Calu3 (cell line): ENCODE data around the gene RNF207. TPM values are rescaled to one million over a fixed set of nuclear protein-coding genes. Genes with fewer than 3 reads are reported as not detected.

Experiments
- BruUV-seq: library from RNA; stranded (reverse); fragments of 400-500 nt; replicated peaks from 2 replicates; lab custom pipeline; 2021; lab: Mats Ljungman, UMichigan
- CTCF ChIA-PET: fragments of 300-600 bp; sonication (Branson Sonifier 250); formaldehyde crosslinking; loops from one replicate; lab custom pipeline; 2022; ENCODE audit warnings: antibody characterized with exemption; lab: Charles Lee
- DNase-seq: peaks from one replicate; pipeline ENCODE4 v3.0.0; 2022
- H3K27ac Mint-ChIP-seq: one replicate; pipeline ENCODE4 v1.8.0; 2022; ENCODE audit warnings: mixed read lengths; ENCODE audit not compliant: unreplicated experiment
- H3K27me3 Mint-ChIP-seq: one replicate; pipeline ENCODE4 v1.8.0; 2022; ENCODE audit warnings: mixed read lengths; ENCODE audit not compliant: unreplicated experiment
- H3K36me3 Mint-ChIP-seq: one replicate; pipeline ENCODE4 v1.8.0; 2022; ENCODE audit warnings: mild to moderate bottlenecking, moderate library complexity, mixed read lengths; ENCODE audit not compliant: insufficient read depth, unreplicated experiment
- H3K4me1 Mint-ChIP-seq: one replicate; pipeline ENCODE4 v1.8.0; 2022; ENCODE audit warnings: mild to moderate bottlenecking, low read depth, mixed read lengths; ENCODE audit not compliant: unreplicated experiment
- H3K4me3 Mint-ChIP-seq: one replicate; pipeline ENCODE4 v1.8.0; 2022; ENCODE audit warnings: mild to moderate bottlenecking, low read depth, moderate library complexity, mixed read lengths; ENCODE audit not compliant: unreplicated experiment
- H3K9me3 Mint-ChIP-seq: one replicate; pipeline ENCODE4 v1.8.0; 2022; ENCODE audit warnings: low read depth, mixed read lengths; ENCODE audit not compliant: unreplicated experiment
- intact Hi-C: fragments of 100-400 bp; cut with micrococcal nuclease; formaldehyde crosslinking; loops from one replicate; pipeline ENCODE4 v1.10.0; 2022; ENCODE audit not compliant: unreplicated experiment
- total RNA-seq: library from RNA; stranded (reverse); gene quantifications from 2 replicates; pipeline ENCODE4 v1.2.3, GENCODE V29; 2022
- TF ChIP-seq, protein P1 (sequence below): fragments of 200-600 bp; IDR thresholded peaks from one replicate; pipeline ENCODE4 v1.8.0; 2022; ENCODE audit warnings: antibody characterized with exemption; ENCODE audit not compliant: unreplicated experiment

RNF207 gene
- total RNA-seq, 1 experiment from 2014 or later, result 160 TPM

DNA sequence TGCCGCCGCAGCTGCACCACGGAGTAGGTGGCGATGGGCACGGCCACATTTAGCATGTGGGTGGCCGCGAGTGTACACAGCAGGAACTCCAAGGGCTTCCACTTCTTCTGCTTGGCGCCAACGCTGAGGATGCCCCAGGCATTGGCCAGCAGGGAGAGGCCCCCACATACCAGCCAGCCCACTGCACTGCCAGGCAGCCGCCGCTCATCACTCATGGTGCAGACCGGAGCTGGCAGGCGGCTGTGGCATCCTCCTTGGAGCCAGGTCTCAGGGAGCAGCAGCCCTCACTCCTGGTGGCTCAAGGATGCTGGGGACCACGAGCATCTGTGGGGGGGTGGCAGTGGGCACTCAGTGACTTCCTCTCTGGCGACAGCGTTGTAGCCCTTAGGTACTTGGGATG lies 48.8 kb downstream of the RNF207 start:
- Mint-ChIP-seq H3K4me1 (no peaks in the 10 kb centered on the region), H3K4me3 (no peak overlapping the region), H3K9me3 (no peaks in the 10 kb centered on the region), H3K27ac (no peak overlapping the region), H3K27me3 (no peaks in the 10 kb centered on the region), H3K36me3 (peaks cover 2% of the 10 kb centered on the region)
- no peak for DNase-seq
- intact Hi-C loops, result no loop called here
- TF ChIP-seq, protein P1, sequence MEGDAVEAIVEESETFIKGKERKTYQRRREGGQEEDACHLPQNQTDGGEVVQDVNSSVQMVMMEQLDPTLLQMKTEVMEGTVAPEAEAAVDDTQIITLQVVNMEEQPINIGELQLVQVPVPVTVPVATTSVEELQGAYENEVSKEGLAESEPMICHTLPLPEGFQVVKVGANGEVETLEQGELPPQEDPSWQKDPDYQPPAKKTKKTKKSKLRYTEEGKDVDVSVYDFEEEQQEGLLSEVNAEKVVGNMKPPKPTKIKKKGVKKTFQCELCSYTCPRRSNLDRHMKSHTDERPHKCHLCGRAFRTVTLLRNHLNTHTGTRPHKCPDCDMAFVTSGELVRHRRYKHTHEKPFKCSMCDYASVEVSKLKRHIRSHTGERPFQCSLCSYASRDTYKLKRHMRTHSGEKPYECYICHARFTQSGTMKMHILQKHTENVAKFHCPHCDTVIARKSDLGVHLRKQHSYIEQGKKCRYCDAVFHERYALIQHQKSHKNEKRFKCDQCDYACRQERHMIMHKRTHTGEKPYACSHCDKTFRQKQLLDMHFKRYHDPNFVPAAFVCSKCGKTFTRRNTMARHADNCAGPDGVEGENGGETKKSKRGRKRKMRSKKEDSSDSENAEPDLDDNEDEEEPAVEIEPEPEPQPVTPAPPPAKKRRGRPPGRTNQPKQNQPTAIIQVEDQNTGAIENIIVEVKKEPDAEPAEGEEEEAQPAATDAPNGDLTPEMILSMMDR, result no peak
- BruUV-seq, result no TSS peak
- CTCF ChIA-PET, result interaction anchor here (0.7 kb wide), 1 partner anchor 226 kb away, joined by 4 read pairs; no protein-coding TSS in a partner anchor

DNA sequence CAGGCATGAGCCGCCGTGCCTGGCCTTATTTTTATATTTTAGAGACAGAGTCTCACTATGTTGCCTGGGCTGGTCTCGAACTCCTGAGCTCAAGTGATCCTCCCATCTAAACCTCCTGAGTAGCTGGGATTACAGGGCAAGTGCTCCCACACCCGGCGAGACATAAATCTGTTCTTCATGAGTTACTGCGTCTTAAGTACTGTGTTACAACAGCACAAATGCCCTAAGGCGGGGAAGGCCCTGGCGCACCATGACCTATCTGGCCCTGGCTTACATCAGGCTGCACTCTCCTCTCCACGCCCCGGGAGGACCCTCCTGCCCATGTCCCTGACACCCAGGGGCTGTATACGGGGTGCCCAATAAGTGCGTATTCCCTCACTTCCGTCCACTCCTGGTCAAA lies 50.7 kb downstream of the RNF207 start:
- H3K4me3 Mint-ChIP-seq, result no peak overlapping the region
- CTCF ChIA-PET, result no interaction called here
- H3K27ac Mint-ChIP-seq, result no peak overlapping the region
- no peaks in the 10 kb centered on the region for H3K9me3 Mint-ChIP-seq
- no peak for DNase-seq
- BruUV-seq, result no TSS peak
- H3K27me3 Mint-ChIP-seq, result no peaks in the 10 kb centered on the region
- TF ChIP-seq, protein P1, result no peak
- no peaks in the 10 kb centered on the region for H3K4me1 Mint-ChIP-seq
- H3K36me3 Mint-ChIP-seq, result peaks cover 5% of the 10 kb centered on the region
- intact Hi-C loops, result no loop called here

DNA sequence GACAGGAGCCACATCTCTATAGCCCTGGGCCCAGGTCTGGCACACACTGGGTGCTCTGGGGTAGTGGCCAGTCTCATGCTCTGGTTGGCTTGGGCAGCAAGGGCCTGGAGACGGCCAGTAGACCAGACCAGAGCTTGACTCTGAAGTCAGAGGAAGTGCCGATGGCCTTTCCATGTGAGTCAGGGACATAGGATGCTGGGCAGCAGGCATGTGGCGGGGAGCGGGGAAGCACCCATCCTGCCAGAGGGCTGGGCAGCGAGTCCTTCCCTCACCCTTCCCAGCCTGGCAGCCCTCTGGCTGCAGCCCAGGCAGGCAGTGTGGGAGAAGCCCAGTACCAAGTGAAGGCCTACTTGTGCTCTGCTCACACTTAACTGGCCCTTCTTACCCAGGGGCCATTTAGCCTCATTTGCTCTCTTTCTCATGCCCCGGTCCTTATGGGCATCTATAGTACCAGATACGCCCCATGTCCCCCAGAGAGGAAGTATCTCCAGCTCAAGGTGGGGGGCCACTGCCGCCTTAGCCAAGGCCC lies 51.7 kb downstream of the RNF207 start:
- peaks cover 5% of the 10 kb centered on the region for H3K36me3 Mint-ChIP-seq
- TF ChIP-seq, protein P1, result no peak
- DNase-seq, result no peak
- no TSS peak for BruUV-seq
- intact Hi-C loops, result no loop called here
- CTCF ChIA-PET, result no interaction called here
- no peak overlapping the region for H3K4me3 Mint-ChIP-seq
- no peak overlapping the region for H3K27ac Mint-ChIP-seq
- H3K4me1 Mint-ChIP-seq, result no peaks in the 10 kb centered on the region
- no peaks in the 10 kb centered on the region for H3K27me3 Mint-ChIP-seq
- no peaks in the 10 kb centered on the region for H3K9me3 Mint-ChIP-seq

DNA sequence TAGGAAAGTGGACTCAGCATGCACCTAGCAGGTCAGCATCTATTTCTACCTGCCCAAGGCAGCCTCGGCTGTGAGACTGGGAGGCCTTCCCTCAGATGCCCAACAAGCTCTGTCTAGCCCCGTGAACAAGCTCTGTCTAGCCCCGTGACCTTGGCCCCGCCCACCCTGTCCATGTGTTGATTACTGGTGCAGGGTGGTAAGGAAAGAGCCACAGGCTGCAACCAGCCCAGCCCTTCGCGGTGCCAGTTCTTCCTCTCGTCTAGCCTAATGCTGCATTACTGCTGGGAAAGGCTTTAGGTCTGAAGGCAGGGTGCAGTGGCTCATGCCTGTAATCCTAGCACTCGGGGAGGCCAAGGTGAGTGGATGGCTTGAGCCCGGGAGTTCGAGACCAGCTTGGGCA lies 52.8 kb downstream of the RNF207 start:
- CTCF ChIA-PET, result no interaction called here

More for the DNA sequence above, 52.8 kb downstream of the RNF207 start:
- TF ChIP-seq, protein P1, result no peak
- BruUV-seq, result no TSS peak
- Mint-ChIP-seq H3K27me3 (no peaks in the 10 kb centered on the region), H3K27ac (no peak overlapping the region), H3K4me1 (no peaks in the 10 kb centered on the region), H3K4me3 (no peak overlapping the region), H3K36me3 (peaks cover 5% of the 10 kb centered on the region), H3K9me3 (no peaks in the 10 kb centered on the region)
- DNase-seq, result no peak
- intact Hi-C loops, result no loop called here
